NCI-H345 (cell line): ENCODE results near the gene NTSR1.

Source experiments
- DNase-seq: peaks from one replicate; lab custom pipeline; 2025; lab: John Stamatoyannopoulos, UW

Gene NTSR1

GRCh38 chr20:62725596-62726268 lies 17.1 kb downstream of the NTSR1 start:
- DNase-seq = no peak

- DNase-seq = no peak
Measured at GRCh38 chr20:62726276-62726675, 17.6 kb downstream of the NTSR1 start.

- DNase-seq = no peak
Measured at GRCh38 chr20:62726716-62727583, 18.3 kb downstream of the NTSR1 start.

- no peak for DNase-seq
Measured at GRCh38 chr20:62727584-62728027, 19.0 kb downstream of the NTSR1 start.

- no peak for DNase-seq
Measured at GRCh38 chr20:62728028-62728780, 19.6 kb downstream of the NTSR1 start.

- DNase-seq = no peak
Measured at GRCh38 chr20:62728781-62729300, 20.2 kb downstream of the NTSR1 start.

- DNase-seq = no peak
Measured at GRCh38 chr20:62730481-62730880, 21.8 kb downstream of the NTSR1 start.

- no peak for DNase-seq
Measured at GRCh38 chr20:62732031-62732760, 23.6 kb downstream of the NTSR1 start.

- no peak for DNase-seq
Measured at GRCh38 chr20:62732842-62733525, 24.3 kb downstream of the NTSR1 start.

GRCh38 chr20:62733526-62733842 lies 24.8 kb downstream of the NTSR1 start:
- DNase-seq = no peak

GRCh38 chr20:62733891-62734290 lies 25.3 kb downstream of the NTSR1 start:
- DNase-seq = no peak

- DNase-seq = no peak
Measured at GRCh38 chr20:62734326-62734725, 25.7 kb downstream of the NTSR1 start.

- DNase-seq = no peak
Measured at GRCh38 chr20:62734881-62735280, 26.2 kb downstream of the NTSR1 start.

GRCh38 chr20:62735331-62735821 lies 26.7 kb downstream of the NTSR1 start:
- no peak for DNase-seq

- DNase-seq = no peak
Measured at GRCh38 chr20:62736026-62736406, 27.4 kb downstream of the NTSR1 start.

- no peak for DNase-seq
Measured at GRCh38 chr20:62736407-62737071, 27.9 kb downstream of the NTSR1 start.

- DNase-seq = no peak
Measured at GRCh38 chr20:62737271-62737811, 28.7 kb downstream of the NTSR1 start.

- DNase-seq = peak; percentile 21
Measured at GRCh38 chr20:62738025-62738881, 29.6 kb downstream of the NTSR1 start.

GRCh38 chr20:62739067-62739466 lies 30.4 kb downstream of the NTSR1 start:
- DNase-seq = no peak
